ENCODE measurements around the gene CTXND1. TPM values are rescaled to one million over a fixed set of nuclear protein-coding genes. Genes with fewer than 3 reads are reported as not detected.
A peak's percentile ranks its signal among the peaks of the same experiment; 100 is the strongest.

The CTXND1 gene
- total and polyA plus RNA-seq, 2 of the 4 experiments (the other 2 are of a cell fraction) = not detected

DNA sequence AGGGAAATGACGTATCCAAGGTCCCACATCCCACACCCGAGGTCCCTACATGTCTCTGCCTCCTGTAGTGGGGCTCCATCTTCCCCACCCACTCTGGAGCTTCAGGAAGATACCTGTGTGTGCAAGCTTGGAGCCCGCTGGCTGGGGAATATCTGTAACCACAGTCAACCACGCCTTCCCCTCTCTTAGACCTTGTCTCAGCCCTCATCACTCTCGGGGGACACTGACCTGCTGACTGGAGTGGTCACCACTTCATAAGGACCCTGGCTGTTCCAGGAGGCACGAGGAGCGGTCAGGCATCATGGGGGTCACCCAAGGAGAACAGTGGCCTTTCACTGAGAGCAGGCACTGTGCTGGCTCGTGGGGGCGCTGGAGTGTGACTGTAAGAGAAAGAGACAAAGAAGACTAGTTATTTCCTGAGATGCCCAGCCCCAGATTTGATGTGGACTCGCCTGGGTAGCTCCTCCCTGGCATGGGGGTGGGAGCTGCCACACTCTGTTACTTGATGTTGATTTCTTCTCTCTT is 48.6 kb downstream of the CTXND1 start:
- Histone ChIP-seq H2BK5ac (ENCODE audit: low read depth, low read length, poor library complexity, severe bottlenecking) (no peak overlapping the region), H2AFZ (replicated peaks; ENCODE audit: low read length, poor library complexity) (peak overlapping the region; percentile 56), H3K18ac (ENCODE audit: low read depth, low read length) (no peak overlapping the region), H3K9me1 (ENCODE audit: insufficient read depth, low read length) (peaks cover 3% of the 10 kb centered on the region; the same call in 1 of the 2 replicates), H4K8ac (ENCODE audit: low read depth in 2 of 2, low read length in 2 of 2) (no peak overlapping the region), H2AK5ac (ENCODE audit: low read depth, low read length) (no peak overlapping the region), H3K4me3 (ENCODE audit: insufficient read depth, low read depth, low read length) (no peak overlapping the region), H4K20me1 (ENCODE audit: insufficient read depth, low read length) (no peaks in the 10 kb centered on the region), H2BK120ac (ENCODE audit: low read depth, low read length) (no peak overlapping the region), H4K5ac (ENCODE audit: low read depth, low read length) (no peak overlapping the region), H3K27me3 (ENCODE audit: control insufficient read depth, insufficient read depth, low read length) (peaks cover 19% of the 10 kb centered on the region), H3K4me2 (ENCODE audit: low read depth, low read length) (no peak overlapping the region), H2BK15ac (ENCODE audit: low read depth, low read length) (no peak overlapping the region), H3K27ac (ENCODE audit: insufficient read depth, low read length) (no peak overlapping the region), H3K9ac (ENCODE audit: low read depth, low read length) (no peak overlapping the region), H3K36me3 (ENCODE audit: control insufficient read depth, insufficient read depth, low read length) (no peaks in the 10 kb centered on the region), H2AK9ac (replicated peaks; ENCODE audit: low read depth, low read length, poor library complexity) (no peak overlapping the region), H3K56ac (ENCODE audit: extremely low read depth, insufficient read depth, low read length) (no peak overlapping the region), H3K14ac (replicated peaks; ENCODE audit: low read depth, low read length) (no peak overlapping the region), H2BK20ac (ENCODE audit: low read depth, low read length) (no peak overlapping the region), H4K91ac (ENCODE audit: insufficient read depth, low read depth, low read length) (no peak overlapping the region), H3K9me3 (ENCODE audit: control insufficient read depth, insufficient read depth, low read length) (no peaks in the 10 kb centered on the region), H3K79me1 (ENCODE audit: low read depth in 1 of 2, low read length in 2 of 2) (no peaks in the 10 kb centered on the region), H3K23ac (ENCODE audit: low read depth, low read length) (no peak overlapping the region), H3K4me1 (ENCODE audit: control insufficient read depth, insufficient read depth, low read length) (no peaks in the 10 kb centered on the region), H3K4ac (ENCODE audit: low read depth, low read length) (no peak overlapping the region)
- ChIA-PET CTCF (interaction anchor here (1.1 kb wide), 1 partner anchor 329 kb away, joined by 4 read pairs; no protein-coding TSS in a partner anchor), POLR2A (ENCODE audit: unreplicated experiment) (no interaction called here)
- no peak for ATAC-seq (ENCODE audit: low read depth)
- DNase-seq = no peak
- intact Hi-C loops (cut with micrococcal nuclease) (no loop called here), in situ Hi-C loops (cut with MboI; ENCODE audit: low sequenced_read_pairs) (no loop called here), dilution Hi-C loops (cut with HindIII; ENCODE audit: low sequenced_read_pairs, unreplicated experiment) (no loop called here)
- WGBS, 2 experiments (ENCODE audit: extremely low coverage in 2 of 2, insufficient read length in 1 of 2) = 67% methylated on average over 2 of the region's 10 CpGs; no CpG with 5 or more reads in 1 of the 2 experiments
- BruUV-seq (replicated peaks) = no TSS peak
- TF ChIP-seq FOS (IDR thresholded peaks at IDR 0.05; ENCODE audit: low read depth, low read length) = no peak
- TF ChIP-seq POLR2A (IDR thresholded peaks at IDR 0.05; ENCODE audit: low read depth, low read length) = no peak
- TF ChIP-seq SMC3 (IDR thresholded peaks at IDR 0.05; ENCODE audit: low read depth, low read length) = no peak
- TF ChIP-seq, protein P1, sequence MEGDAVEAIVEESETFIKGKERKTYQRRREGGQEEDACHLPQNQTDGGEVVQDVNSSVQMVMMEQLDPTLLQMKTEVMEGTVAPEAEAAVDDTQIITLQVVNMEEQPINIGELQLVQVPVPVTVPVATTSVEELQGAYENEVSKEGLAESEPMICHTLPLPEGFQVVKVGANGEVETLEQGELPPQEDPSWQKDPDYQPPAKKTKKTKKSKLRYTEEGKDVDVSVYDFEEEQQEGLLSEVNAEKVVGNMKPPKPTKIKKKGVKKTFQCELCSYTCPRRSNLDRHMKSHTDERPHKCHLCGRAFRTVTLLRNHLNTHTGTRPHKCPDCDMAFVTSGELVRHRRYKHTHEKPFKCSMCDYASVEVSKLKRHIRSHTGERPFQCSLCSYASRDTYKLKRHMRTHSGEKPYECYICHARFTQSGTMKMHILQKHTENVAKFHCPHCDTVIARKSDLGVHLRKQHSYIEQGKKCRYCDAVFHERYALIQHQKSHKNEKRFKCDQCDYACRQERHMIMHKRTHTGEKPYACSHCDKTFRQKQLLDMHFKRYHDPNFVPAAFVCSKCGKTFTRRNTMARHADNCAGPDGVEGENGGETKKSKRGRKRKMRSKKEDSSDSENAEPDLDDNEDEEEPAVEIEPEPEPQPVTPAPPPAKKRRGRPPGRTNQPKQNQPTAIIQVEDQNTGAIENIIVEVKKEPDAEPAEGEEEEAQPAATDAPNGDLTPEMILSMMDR (conservative IDR thresholded peaks at IDR 0.05; ENCODE audit: low read depth, low read length) = no peak
- TF ChIP-seq CEBPB (IDR thresholded peaks at IDR 0.05; ENCODE audit: low read depth, low read length) = no peak
- no peak for TF ChIP-seq MXI1 (IDR thresholded peaks at IDR 0.05; ENCODE audit: borderline replicate concordance, low read depth, low read length)
- no peak for TF ChIP-seq ELK1 (IDR thresholded peaks at IDR 0.05; ENCODE audit: borderline replicate concordance, low read depth, low read length)
- no peak for TF ChIP-seq RFX5 (IDR thresholded peaks at IDR 0.05; ENCODE audit: low read depth, low read length)
- TF ChIP-seq MAFK (IDR thresholded peaks at IDR 0.05; ENCODE audit: low read depth, low read length) = no peak

Measured in IMR-90 (cell line).